Measurements from ENCODE around the gene TCEA3.

DNA sequence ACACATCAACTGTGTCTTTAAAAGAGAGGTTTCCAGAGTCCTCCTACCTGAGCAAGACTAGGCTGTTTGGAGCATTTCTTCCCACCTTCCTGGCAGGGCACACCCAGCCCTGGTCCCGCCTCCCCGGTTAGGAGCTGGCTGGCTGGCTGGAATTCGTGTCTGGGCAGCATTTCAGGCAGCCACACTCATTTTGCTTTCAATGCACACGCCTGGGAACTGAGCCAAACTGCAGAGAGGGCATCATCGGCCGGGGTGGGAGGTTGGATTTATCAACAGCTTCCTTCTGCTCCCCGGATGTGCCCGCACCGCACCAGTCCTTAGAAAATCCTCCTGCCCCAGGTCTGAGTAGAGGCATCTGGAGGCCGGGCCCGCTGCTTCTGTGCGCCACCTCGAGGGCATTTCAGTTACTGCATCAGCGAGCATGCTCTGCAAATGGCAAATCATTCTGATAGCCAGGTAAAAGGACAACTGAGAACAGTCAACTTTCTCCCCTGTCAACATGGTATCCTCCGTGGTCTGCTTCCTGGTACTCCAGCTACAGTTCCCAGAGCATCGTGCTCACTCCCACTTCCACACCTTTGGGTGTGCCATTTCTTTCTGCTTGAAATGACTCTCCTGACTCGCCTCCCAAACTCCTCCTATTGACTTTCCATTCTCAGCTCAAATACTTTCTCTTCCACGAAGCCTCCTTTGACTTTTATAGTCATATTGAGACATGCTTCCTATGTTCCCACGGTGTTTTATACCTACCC is 20.6 kb downstream of the TCEA3 start:
- TF ChIP-seq, protein P1, sequence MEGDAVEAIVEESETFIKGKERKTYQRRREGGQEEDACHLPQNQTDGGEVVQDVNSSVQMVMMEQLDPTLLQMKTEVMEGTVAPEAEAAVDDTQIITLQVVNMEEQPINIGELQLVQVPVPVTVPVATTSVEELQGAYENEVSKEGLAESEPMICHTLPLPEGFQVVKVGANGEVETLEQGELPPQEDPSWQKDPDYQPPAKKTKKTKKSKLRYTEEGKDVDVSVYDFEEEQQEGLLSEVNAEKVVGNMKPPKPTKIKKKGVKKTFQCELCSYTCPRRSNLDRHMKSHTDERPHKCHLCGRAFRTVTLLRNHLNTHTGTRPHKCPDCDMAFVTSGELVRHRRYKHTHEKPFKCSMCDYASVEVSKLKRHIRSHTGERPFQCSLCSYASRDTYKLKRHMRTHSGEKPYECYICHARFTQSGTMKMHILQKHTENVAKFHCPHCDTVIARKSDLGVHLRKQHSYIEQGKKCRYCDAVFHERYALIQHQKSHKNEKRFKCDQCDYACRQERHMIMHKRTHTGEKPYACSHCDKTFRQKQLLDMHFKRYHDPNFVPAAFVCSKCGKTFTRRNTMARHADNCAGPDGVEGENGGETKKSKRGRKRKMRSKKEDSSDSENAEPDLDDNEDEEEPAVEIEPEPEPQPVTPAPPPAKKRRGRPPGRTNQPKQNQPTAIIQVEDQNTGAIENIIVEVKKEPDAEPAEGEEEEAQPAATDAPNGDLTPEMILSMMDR (IDR thresholded peaks at IDR 0.05), result peak; percentile 76 to 96 (median 94)
- TF ChIP-seq POLR2A (IDR thresholded peaks at IDR 0.05), result no peak

Measured in testis (tissue), 2 donors.